Measurements from ENCODE around the gene CALD1. TPM values are rescaled to one million over a fixed set of nuclear protein-coding genes. Genes with fewer than 3 reads are reported as not detected.

Gene CALD1
- polyA plus RNA-seq, 1 donor from 2014 or later = 8.0 TPM

DNA sequence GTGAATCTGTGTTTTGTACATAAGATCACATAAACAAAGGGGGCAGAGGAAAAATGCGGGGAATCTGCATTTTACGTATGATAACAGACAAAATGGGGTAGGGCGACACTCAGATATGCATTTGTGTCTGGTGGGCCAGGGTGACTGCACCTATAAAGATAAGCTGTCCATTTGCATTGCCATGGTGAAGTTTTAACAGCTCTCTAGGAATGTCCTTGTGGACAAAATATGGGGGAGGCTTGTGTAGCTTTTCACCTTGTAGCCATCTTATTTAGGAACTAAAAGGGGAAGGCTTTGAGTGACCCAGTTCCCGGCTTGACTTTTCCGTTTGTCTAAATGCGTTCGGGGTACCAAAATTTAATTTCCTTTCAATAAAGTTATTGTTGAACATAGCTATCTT lies 114.5 kb downstream of the CALD1 start:
- no peak for TF ChIP-seq MXI1 (conservative IDR thresholded peaks at IDR 0.05; ENCODE audit: poor library complexity, severe bottlenecking)
- no peak for TF ChIP-seq RAD21 (conservative IDR thresholded peaks at IDR 0.05)
- TF ChIP-seq SMC3 (conservative IDR thresholded peaks at IDR 0.05; ENCODE audit: poor library complexity) = no peak
- no peak for TF ChIP-seq EP300 (conservative IDR thresholded peaks at IDR 0.05; ENCODE audit: poor library complexity, severe bottlenecking)
- TF ChIP-seq, protein P1, sequence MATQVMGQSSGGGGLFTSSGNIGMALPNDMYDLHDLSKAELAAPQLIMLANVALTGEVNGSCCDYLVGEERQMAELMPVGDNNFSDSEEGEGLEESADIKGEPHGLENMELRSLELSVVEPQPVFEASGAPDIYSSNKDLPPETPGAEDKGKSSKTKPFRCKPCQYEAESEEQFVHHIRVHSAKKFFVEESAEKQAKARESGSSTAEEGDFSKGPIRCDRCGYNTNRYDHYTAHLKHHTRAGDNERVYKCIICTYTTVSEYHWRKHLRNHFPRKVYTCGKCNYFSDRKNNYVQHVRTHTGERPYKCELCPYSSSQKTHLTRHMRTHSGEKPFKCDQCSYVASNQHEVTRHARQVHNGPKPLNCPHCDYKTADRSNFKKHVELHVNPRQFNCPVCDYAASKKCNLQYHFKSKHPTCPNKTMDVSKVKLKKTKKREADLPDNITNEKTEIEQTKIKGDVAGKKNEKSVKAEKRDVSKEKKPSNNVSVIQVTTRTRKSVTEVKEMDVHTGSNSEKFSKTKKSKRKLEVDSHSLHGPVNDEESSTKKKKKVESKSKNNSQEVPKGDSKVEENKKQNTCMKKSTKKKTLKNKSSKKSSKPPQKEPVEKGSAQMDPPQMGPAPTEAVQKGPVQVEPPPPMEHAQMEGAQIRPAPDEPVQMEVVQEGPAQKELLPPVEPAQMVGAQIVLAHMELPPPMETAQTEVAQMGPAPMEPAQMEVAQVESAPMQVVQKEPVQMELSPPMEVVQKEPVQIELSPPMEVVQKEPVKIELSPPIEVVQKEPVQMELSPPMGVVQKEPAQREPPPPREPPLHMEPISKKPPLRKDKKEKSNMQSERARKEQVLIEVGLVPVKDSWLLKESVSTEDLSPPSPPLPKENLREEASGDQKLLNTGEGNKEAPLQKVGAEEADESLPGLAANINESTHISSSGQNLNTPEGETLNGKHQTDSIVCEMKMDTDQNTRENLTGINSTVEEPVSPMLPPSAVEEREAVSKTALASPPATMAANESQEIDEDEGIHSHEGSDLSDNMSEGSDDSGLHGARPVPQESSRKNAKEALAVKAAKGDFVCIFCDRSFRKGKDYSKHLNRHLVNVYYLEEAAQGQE (IDR thresholded peaks at IDR 0.05; ENCODE audit: borderline replicate concordance) = no peak
- TF ChIP-seq, protein P2, sequence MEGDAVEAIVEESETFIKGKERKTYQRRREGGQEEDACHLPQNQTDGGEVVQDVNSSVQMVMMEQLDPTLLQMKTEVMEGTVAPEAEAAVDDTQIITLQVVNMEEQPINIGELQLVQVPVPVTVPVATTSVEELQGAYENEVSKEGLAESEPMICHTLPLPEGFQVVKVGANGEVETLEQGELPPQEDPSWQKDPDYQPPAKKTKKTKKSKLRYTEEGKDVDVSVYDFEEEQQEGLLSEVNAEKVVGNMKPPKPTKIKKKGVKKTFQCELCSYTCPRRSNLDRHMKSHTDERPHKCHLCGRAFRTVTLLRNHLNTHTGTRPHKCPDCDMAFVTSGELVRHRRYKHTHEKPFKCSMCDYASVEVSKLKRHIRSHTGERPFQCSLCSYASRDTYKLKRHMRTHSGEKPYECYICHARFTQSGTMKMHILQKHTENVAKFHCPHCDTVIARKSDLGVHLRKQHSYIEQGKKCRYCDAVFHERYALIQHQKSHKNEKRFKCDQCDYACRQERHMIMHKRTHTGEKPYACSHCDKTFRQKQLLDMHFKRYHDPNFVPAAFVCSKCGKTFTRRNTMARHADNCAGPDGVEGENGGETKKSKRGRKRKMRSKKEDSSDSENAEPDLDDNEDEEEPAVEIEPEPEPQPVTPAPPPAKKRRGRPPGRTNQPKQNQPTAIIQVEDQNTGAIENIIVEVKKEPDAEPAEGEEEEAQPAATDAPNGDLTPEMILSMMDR (IDR thresholded peaks at IDR 0.05; ENCODE audit: poor library complexity, severe bottlenecking) = no peak
- TF ChIP-seq TAF1 (IDR thresholded peaks at IDR 0.05; ENCODE audit: low read depth) = no peak
- TF ChIP-seq EZH2 (IDR thresholded peaks at IDR 0.05; ENCODE audit: borderline replicate concordance, insufficient read depth, low read length, poor library complexity, severe bottlenecking) = no peak
- no peak for TF ChIP-seq POLR2AphosphoS5 (IDR thresholded peaks at IDR 0.05)
- no peak overlapping the region for H3K4me3 ChIP-seq (ENCODE audit: low read length)
- no peaks in the 10 kb centered on the region for H4K20me1 ChIP-seq (ENCODE audit: insufficient read depth)

DNA sequence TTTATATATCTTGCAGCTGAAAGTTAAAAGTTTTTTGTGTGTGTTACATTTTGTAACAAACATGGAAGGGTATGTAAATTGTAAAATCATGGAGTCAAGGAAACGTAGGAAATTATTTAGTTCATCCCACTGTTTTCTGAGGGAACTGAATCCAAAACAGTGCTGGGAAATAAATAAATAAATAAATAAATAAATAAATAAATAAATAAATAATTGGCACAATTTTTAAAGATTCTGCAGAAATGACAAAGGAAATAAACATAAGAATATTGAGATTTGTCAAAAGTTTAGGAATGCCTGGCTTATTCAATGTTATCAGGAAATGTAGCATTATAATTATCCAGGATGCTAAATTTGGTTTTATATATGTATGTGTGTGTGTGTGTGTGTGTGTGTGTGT lies 115.5 kb downstream of the CALD1 start:
- H2AFZ ChIP-seq (ENCODE audit: low read depth, low read length) = no peak overlapping the region
- no peaks in the 10 kb centered on the region for H4K20me1 ChIP-seq (ENCODE audit: insufficient read depth)
- no peaks in the 10 kb centered on the region for H3K36me3 ChIP-seq (ENCODE audit: insufficient read depth, low read length)
- H3K9ac ChIP-seq (ENCODE audit: low read length) = no peak overlapping the region
- no peak overlapping the region for H3K4me2 ChIP-seq (ENCODE audit: low read length)
- no peak overlapping the region for H3K27ac ChIP-seq (ENCODE audit: low read length)
- no peak overlapping the region for H3K4me3 ChIP-seq (ENCODE audit: low read length)
- H3K79me2 ChIP-seq (replicated peaks; ENCODE audit: insufficient read depth, low read length) = no peaks in the 10 kb centered on the region
- TF ChIP-seq MXI1 (conservative IDR thresholded peaks at IDR 0.05; ENCODE audit: poor library complexity, severe bottlenecking) (no peak), EP300 (conservative IDR thresholded peaks at IDR 0.05; ENCODE audit: poor library complexity, severe bottlenecking) (no peak), EZH2 (IDR thresholded peaks at IDR 0.05; ENCODE audit: borderline replicate concordance, insufficient read depth, low read length, poor library complexity, severe bottlenecking) (no peak), POLR2AphosphoS5 (IDR thresholded peaks at IDR 0.05) (no peak), RAD21 (conservative IDR thresholded peaks at IDR 0.05) (no peak), SMC3 (conservative IDR thresholded peaks at IDR 0.05; ENCODE audit: poor library complexity) (no peak), TAF1 (IDR thresholded peaks at IDR 0.05; ENCODE audit: low read depth) (no peak)
- TF ChIP-seq, protein P1 (IDR thresholded peaks at IDR 0.05; ENCODE audit: borderline replicate concordance) = no peak
- TF ChIP-seq, protein P2 (IDR thresholded peaks at IDR 0.05; ENCODE audit: poor library complexity, severe bottlenecking) = no peak
- H3K9me2 ChIP-seq (ENCODE audit: insufficient read depth, low read length) = no peaks in the 10 kb centered on the region
- no peaks in the 10 kb centered on the region for H3K9me3 ChIP-seq (ENCODE audit: low read length)
- H3F3A ChIP-seq (ENCODE audit: insufficient read depth, low read length, poor library complexity, severe bottlenecking) = no peaks in the 10 kb centered on the region
- H3K27me3 ChIP-seq (ENCODE audit: insufficient read depth, low read depth, low read length) = no peaks in the 10 kb centered on the region

More for the DNA sequence above, 114.5 kb downstream of the CALD1 start:
- H2AFZ ChIP-seq (ENCODE audit: low read depth, low read length) = no peak overlapping the region
- no peaks in the 10 kb centered on the region for H3F3A ChIP-seq (ENCODE audit: insufficient read depth, low read length, poor library complexity, severe bottlenecking)
- no peak overlapping the region for H3K9ac ChIP-seq (ENCODE audit: low read length)
- no peaks in the 10 kb centered on the region for H3K9me2 ChIP-seq (ENCODE audit: insufficient read depth, low read length)
- no peaks in the 10 kb centered on the region for H3K79me2 ChIP-seq (replicated peaks; ENCODE audit: insufficient read depth, low read length)
- H3K36me3 ChIP-seq (ENCODE audit: insufficient read depth, low read length) = no peaks in the 10 kb centered on the region
- no peak overlapping the region for H3K27ac ChIP-seq (ENCODE audit: low read length)
- no peak overlapping the region for H3K4me2 ChIP-seq (ENCODE audit: low read length)
- no peaks in the 10 kb centered on the region for H3K27me3 ChIP-seq (ENCODE audit: insufficient read depth, low read depth, low read length)
- no peaks in the 10 kb centered on the region for H3K9me3 ChIP-seq (ENCODE audit: low read length)
